HG03039 (cell line): ENCODE results near the gene MAPRE2.
"Not testable (repeated sequence)": the region's sequence is repeated elsewhere in the genome, so short reads cannot be mapped to it uniquely, and the experiment has no call there.

Source experiments
- ATAC-seq: cut with Tn5 transposase; IDR thresholded peaks from one replicate; pipeline ENCODE4 v1.9.1; 2021; ENCODE audit warnings: mild to moderate bottlenecking, moderate library complexity; ENCODE audit not compliant: unreplicated experiment

Gene MAPRE2

DNA sequence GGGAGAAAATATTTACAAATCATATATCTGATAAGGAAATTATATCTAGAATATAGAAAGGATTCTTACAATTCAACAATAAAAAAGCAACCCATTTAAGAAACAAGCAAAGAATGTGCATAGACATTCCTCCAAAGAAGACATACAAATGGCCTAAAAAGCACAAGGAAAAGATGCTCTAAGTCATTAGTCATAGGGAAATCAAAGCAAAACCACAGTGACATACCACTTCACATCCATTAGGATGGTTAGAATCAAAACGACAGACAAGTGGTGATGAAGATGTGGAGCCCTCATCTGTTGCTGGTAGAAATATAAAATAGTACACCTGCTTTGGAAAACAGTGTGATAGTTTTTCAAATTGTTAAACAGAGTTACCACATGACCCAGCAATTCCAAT is 48.2 kb downstream of the MAPRE2 start:
- no peak for ATAC-seq

DNA sequence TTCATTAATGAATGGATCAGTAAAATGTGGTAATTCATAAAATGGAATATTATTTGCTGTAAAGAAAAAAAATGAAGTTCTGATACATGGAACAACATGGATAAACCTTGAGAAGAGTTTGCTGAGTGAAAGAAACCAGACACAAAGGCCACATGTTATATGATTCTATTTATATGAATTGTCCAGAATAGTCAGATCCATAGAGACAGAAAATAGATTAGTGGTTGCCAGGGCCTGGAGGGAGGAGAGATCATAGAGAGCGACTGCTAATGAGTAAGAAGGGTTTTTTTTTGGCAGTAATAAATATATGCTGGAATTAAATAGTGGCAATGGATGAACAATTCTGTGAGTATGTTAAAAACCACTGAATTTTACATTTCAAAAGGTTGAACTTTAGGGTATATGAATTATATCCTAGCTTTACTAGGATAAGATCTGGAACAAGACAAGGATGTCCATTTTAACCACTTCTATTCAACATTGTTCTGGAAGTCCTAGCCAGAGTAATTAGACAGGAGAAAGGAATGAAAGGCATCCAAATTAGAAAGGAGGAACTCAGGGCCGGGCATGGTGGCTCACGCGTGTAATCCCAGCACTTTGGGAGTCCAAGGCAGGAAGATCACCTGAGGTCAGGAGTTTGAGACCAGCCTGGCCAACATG is 48.8 kb downstream of the MAPRE2 start:
- ATAC-seq = no peak

DNA sequence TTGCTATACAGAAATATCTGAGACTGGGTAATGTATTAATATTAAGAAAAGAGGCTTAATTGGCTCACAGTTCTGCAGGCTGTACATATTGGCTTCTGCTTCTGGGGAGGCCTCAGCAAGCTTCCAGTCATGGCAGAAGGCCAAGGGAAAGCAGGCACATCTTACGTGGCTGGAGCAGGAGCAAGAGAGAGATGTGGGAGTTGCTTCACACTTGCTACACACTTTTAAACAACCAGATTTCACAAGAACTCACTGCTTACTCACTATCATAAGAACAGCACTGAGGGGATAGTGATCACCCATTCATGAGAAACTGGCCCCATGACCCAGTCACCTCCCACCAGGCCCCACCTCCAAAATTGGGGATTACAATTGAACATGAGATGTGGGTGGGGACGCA is 50.6 kb downstream of the MAPRE2 start:
- no peak for ATAC-seq

DNA sequence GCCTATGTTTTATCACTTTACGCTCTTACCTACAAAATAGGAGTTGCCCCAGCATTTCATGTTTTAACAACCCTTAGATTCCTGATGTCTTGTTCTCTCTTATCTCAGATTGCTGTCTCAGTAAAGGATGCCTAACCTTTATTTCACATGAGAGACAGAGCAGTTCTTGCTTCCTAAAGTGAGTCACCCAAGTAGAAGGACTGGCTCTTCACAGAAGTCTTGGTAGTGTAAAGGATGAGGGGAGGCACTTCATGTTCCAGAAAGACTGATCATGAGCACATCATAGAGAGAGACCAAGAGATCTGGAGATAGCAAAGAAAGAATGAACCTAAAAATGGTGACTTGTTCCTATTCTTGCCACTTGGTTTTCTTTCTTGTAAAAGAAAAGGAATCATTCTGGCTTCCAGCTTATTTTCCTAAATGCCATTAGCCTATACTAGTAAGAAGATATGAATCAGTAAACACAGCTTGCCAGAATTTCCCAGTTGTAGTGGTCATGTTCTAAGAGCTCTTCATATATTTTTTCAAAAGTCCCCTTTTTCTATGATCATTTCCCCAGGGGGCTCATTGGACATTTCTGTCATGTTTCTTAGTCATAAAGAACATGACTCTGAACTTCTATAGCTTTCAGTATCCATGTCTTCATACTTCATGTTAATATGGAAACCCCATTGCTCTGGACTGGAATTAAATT is 54.9 kb downstream of the MAPRE2 start:
- peak; percentile 83 for ATAC-seq

DNA sequence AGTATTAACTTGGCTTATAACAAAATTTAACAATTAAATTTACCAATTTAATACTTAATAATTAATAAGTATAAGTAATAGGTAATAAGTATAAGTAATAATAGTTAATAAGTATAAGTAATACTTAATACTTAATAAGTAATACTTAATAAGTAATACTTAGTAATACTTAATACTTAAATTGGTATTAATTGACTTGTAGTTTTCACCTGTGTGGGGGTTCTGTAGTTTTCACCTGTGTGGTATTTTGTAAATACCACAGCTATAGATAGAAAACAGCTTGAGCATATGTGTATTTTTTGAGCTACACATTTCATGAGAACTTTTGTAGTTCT is 55.4 kb downstream of the MAPRE2 start:
- ATAC-seq = no peak

DNA sequence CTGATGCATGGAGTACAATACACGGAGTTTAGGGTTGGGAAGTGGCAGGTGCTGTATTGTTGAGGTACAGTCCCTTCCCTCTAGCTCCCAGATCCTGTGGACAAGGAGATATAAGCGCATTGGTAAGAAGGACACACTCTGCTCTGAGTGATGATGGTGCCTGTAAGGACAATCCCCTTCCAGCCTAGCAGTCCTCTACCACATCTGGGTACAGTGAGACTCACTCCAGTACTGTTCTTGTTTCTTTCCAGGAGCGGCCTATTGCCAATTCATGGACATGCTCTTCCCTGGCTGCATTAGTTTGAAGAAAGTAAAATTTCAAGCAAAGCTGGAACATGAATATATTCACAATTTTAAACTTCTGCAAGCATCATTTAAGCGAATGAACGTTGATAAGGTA is 56.0 kb downstream of the MAPRE2 start:
- ATAC-seq = no peak

DNA sequence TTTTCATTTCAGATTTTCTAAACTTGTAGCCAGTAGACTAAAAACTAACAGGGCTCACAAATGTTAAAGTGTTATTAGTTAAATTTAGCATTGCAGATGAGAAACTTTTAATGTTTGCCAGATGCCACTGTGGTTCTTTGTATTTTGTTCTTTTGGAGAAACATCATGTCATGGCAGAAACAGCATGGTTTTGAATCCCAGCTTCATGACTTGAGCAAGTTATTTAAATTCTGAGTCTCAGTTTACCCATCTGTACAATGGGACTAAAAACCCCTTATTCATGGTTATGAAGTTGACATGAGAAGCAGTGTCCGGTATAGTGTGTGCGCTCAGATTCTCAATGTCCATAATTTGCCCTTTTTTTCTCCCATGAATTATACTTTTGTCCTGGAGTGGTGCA is 56.5 kb downstream of the MAPRE2 start:
- ATAC-seq = no peak

DNA sequence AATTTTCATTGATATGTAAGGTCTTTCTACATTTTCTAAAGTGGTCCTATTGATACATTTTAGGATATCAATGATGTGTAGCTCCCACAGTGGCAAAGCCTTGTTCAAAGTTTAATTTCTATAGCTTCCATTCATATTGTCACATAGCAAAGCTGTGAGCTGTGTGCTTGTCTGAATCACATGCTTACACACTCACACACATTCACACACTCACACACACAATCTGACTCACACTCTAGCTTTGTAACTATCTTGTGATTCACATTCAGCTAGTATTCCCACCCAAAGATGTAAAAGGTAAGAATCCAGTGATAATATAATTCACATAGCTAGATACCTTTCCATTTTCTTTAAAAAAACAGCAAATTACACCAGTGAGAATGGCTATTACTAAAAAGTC is 58.7 kb downstream of the MAPRE2 start:
- ATAC-seq = no peak

DNA sequence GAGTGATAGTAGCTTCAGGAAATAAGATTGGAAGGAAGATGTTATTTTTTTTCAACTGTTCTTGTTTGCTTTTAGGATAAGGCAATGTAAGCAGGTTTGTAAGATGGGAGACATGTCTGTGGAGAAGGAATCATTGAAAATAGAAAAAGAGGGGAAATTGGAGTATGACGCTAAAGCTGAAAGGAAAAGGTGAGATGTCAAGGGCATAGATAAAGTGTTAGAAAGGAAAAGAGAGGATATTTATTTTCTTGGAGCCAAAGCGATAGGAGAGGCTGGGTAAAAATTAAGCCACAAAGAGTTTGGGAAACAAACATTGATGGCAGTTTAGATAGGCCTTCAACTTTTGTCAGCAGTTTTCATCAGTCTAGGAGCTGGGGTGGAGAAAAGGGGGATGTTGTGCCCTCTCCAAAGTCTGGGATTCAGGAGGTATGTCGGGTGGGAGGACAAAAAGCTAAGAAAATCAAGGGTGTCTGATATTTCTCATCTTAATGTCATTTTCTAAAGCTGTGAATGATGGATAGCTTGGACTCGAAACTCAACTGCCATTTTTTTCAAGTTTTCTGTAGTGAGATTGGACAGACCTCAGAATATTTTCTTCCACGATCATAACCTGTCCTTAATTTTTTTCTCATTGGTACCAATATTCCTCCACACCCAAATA is 63.3 kb downstream of the MAPRE2 start:
- no peak for ATAC-seq

DNA sequence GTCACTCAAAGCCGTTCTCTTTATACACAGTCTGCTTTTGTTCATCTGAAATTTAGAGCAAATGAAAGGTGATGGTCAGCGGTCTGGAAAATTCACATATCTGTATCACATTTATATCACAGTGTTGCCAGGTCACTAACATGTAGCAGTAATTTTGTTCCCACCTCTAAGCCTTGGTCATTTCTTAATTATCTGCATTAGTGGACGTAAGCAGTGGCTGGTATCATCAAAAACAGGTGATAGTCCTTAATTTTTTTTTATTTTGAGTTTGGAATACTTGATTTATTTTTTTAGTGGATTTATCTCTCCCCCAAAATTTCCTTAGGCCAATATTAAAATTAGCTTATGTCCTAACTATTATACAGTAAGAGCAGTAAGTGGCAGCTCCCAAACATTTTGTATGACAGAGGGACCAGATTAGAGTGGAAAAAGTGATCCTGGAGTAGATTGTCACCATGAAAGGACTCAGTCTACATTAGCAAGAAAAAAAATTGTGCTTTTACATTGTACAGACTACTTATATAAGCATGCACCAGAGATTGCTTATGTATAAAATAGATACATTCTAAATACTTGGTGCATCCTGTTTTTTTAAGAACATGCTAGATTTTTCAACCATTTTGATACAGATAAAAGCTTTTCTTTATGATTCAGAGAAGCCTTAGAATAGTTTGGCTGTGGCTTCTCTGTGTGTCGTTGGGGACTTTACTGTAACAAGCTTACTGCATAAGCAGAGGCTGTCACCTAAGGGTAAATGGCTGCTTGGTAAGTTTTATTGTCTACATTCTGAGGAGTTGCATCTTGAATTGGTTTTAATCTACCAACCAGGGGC is 65.0 kb downstream of the MAPRE2 start:
- no peak for ATAC-seq

DNA sequence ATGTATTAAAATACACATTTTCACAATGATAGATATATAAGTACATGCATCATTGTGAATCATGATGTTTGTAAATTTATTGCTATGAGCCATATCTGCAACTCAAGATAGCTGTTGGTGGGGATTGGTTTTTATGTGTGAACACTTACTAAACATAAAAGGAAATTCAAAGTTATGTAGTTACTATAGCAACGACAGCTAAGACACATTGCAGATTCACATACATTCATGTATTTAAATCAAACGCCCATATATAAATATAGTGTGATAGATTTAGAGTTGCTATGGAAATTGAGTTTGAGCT is 65.6 kb downstream of the MAPRE2 start:
- ATAC-seq = no peak

DNA sequence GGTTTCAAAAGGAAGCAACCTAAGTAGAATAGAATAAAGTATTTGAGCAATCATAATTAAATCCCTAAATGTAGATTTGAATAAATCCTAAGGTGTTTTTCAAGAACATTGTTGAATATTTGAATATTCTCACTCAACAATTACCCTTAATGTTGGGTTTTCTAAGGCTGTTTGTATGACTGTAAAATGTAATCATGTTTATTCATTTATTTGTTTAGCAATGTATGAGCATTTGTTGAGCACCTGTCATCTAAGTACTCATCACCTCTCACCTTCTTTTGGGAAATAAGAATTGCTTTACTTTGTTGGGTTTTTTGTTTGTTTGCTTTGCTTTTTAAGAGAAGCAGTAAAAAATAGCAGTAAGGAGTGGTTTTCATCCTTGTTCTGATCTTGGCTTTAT is 66.0 kb downstream of the MAPRE2 start:
- ATAC-seq = no peak

DNA sequence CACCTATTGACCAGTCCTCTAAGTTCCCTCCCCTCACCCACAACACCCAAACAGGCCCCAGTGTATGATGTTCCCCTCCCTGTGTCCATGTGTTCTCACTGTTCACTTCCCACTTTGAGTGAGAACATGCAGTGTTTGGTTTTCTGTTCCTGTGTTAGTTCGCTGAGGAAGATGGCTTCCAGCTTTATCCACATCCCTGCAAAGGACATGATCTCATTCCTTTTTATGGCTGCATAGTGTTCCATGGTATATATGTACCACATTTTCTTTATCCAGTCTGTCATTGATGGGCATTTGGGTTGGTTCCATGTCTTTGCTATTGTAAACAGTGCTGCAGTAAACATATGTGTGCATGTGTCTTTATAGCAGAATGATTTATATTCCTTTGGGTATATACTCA is 66.9 kb downstream of the MAPRE2 start:
- ATAC-seq = not testable (repeated sequence)

DNA sequence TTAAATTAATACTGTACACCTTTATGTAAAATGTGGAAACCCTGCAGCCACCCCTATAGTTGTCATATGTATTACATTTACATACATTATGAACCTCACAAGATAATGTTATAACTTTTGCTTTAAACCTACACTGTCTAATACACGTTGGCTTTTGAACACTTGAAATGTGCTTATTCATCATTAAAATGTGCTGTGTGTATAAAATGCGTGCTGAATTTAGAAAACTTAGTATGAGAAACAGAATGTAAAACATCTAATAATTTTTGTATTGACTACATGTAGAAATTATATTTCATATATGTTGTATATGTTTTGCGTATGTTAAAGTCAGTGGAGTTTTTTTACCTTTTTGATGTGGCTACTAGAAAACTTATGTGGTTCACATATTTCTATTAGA is 68.8 kb downstream of the MAPRE2 start:
- ATAC-seq = no peak

DNA sequence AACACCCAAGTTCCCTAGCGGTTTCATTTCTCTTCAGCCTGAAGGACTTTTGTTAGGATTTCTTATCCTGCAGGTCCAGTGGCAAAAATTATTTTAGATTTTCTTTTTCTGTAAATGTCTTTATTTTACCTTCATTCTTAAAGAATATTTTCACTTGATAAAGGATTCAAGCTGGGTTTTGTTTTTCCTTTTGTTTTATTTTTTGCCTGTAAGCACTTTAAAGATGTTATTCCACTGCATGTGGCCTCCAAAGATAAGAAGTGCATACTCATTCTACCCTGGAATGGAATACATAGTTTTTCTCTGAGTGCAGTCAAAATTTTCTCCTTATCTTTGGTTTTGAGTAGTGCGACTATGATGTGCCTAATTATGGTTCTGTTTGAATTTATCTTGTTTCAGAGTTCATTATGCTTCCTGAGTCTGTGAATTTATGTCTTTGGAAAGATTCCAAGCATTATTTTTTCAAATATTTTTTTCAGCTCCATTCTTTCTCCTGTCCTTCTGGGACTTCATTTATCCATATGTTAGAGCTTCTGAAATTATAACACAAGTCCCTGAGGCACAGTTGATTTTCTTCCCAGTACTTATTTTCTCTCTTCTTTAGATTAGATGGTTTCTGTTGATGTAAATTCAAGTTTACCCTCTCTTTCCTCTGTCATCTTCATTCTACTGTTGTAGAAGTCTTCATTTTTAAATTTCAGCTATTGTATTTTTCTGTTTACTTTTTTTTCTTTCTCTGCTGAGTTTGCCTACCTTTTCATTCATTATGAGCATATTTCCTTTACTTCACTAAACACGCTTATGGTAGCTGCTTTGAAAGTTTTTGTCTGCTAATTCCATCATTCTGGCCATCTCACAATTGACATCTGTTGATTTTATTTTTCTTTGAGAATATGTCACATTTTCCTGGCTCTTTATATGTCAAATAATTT is 69.6 kb downstream of the MAPRE2 start:
- no peak for ATAC-seq

DNA sequence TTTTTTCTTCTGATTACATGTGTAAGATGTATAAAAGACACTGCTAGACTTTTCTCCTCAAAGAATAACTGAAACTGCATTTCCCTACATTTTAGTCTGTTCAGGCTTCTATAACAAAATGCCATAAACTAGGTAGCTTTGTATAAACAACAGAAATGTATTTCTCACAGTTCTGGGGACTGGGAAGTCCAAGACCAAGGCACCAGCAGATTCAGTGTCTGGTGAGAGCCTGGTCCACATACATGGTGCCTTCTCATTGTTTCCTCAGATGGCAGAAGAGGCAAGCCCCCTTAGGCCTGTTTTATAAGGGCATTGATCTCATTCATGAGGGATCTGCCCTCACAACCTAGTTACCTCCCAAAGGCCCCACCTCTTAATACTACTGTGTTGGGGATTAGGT is 71.5 kb downstream of the MAPRE2 start:
- no peak for ATAC-seq

DNA sequence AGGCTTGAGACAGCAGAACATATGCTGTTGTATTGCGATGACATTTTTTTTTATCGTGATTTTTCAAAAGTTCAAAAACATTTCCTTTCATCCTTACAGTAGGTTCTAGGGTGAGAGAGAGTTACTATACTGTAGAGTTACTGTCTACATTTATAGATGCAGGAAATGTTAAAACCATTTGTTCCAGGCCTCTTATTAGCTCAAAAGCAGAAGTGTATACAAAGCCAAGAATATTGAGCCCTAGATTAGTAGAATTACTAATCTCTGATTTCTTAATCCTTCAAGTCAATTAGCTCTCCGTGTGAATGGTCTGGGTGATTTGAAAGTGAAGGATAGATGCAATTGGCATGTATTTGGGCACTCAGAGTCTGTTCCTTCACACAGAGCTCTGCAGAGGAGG is 73.1 kb downstream of the MAPRE2 start:
- ATAC-seq = no peak

DNA sequence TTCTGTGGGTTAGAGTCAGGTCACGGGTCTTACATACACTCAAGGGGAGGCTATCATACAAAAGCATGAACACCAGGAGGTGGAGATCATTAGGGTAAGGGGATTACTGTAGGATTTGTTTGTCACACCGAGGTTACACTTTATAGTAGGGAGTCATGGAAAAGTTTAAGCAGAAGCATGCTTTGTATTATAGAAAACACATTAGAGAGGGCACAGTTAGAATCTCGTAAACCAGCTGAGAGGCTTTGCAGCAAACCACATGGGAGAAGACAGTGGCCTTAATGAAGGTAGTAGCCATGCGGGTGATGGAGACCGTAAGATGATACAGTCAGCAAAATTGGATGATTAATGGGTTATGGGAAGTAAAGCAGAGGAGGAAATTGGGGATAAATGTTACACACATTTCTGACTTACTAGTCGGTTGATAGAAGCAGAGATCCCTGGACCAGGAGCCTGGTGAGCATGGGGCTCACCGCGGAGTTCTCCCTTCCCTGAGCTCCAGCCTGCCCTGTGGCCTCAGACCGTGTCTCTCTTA is 75.6 kb downstream of the MAPRE2 start:
- no peak for ATAC-seq

DNA sequence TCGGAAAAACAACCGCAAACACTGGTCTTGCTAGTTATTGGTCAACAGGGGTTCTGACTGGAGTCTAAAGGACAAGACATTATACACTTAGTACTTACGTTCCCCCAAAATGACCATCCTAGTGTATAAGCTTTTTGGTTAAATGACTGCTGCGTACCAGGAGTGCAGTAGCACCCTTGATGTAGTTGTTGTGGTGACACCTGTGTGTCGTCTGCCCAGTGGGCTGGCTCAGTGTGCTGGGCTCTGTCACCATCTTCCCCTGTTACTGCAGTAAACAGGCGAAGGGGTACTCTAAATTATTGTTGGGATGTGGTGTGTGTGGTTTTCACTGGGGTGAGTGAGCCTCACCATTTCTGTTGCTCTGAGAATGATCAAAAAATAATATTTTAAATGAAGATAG is 76.2 kb downstream of the MAPRE2 start:
- no peak for ATAC-seq

DNA sequence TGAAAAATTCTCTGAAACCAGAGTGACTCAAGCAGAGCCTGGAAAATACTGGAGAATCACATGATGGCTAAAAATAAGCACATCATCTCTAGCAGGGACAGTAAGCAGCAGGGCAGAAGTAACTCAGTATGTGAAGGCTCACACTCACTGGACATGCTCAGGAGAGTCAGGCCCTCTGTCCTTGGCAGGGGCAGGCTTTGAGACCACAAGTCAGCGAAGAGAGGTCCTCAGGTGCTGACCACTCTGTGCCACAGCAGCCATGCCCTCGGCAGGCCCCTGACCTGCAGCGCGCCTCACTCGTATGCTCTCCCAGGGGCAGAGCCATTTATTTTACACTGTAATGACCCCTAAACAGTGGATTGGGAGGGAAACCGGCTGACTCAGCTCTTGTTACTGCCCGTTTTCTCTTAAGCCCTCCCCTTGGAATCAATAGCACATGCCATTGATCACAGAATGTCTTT is 76.8 kb downstream of the MAPRE2 start:
- no peak for ATAC-seq
